ENCODE measurements around the gene PC.
A peak's percentile ranks its signal among the peaks of the same experiment; 100 is the strongest.

PC gene

GRCh38 chr11:66883016-66883965 is 74.9 kb downstream of the PC start:
- DNase-seq (ENCODE audit: low read depth in 2 of 2): peak in 1 of 2 experiments; percentile 16

DNA sequence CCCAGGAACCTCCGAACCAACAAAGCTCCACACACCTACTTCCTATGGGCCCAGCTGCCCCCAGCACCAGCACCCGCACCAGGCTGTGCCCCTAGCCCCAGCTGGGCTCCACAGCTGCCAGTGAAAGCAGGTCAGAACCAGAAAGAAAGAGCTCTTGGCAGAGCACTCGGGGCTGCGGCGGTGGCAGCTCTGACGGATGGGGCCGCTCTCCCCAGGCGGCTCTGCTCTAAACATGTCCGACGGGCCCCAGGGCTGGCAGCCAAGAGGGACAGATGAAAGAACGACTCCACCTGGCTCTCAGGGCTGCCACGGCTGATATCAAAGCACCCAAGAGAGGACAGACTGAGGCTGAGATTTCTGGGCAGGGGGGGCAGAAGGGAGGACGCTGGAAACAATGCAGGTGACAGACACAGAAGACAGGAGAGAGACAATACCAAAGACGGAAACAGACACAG is 75.6 kb downstream of the PC start:
- DNase-seq (ENCODE audit: low read depth in 2 of 2): no peak

DNA sequence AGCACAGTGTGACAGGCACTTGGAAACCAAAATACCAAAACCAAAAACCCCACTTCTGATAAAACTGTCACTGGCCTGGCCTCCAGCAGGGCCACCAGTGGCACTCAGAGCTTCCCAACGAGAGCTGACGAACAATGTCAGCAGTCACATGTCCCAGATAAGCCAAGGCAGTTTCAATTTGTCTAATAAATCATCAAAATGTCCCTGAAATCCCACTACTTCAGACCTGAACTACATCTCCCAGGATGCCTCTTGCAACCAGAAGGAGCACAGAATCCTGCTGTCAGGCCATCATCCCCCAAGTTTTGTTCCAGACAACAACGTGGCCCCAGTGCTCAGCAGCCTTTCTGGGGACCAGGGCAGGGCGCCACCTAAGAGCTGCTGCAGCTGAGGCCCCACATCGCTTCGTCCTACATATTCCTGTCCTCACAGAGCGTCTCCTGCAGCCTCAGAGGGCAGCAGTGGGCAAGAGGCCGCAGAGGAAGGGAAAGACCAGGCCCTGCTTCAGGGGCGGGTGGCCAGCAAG is 76.2 kb downstream of the PC start:
- DNase-seq (ENCODE audit: low read depth in 2 of 2): no peak

GRCh38 chr11:66881451-66881835 is 76.7 kb downstream of the PC start:
- no peak for DNase-seq (ENCODE audit: low read depth in 2 of 2)

DNA sequence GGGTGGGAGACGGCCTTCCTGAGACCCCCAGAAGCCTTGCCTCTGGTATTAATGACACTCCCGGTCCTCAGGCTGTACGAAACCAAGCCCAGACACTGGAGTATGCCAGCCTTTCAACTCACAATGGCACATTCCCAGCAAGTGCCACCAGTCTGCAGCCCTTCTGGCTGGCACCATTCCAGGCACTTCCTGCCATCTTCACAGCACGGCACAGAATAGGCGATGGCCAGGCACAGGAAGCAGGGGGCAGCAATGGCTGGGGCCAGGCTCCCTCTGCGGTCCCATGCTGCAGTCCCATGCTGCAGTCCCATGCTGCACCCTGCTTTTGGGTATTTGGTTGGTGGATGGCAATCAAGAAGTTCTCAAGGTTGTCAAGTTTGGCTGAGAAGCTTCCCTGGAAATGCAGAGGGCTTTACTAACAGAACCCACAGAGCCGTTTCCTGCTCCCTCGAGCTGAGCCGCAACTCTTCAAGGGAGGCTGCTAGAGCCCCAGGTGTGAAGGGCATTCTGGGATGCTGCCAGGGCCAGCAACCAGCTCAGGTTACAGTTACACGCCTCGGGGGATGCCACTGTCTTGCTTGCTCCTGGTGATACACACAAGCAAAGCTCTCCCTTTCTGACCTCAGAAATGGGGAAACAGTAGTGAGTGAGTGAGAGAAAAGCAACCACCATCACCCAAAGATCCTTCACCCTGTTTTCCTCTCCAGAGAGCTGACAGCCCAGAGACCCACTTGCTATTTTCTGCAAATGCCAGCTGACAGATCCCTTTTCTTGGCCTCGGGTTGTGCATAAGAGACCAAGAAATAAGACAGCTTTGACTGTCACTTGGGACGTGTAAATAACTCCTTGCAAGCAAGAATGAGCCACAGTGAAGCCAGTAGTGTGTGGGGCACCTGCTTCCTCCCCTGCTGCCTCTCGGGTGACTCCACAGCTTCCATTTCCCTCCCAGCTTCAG is 77.4 kb downstream of the PC start:
- DNase-seq (ENCODE audit: low read depth in 2 of 2): no peak

- no peak for DNase-seq (ENCODE audit: low read depth in 2 of 2)
Observed at GRCh38 chr11:66879999-66880398, 78.2 kb downstream of the PC start.

DNA sequence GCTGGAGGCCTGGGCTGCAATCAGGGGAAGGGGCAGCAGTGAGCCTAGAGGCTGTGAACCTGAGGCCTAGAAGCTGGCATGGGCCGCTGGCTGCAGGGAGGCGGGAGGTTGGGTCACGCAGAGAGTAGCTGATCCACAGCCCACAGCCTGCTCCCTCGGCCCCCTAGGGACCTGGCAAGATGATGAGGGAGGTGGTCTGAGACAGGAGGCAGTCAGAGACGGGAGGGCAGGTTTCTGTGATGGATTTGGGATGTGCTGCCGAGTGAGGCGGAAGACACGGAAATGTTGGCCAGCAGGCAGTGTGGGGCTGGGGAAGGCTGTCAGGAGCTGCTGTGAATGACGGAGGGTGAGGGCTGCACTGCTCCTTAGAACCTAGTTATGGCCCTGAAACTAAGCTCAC is 78.6 kb downstream of the PC start:
- no peak for DNase-seq (ENCODE audit: low read depth in 2 of 2)

- no peak for DNase-seq (ENCODE audit: low read depth in 2 of 2)
Observed at GRCh38 chr11:66879000-66879399, 79.2 kb downstream of the PC start.

GRCh38 chr11:66878474-66878873 is 79.7 kb downstream of the PC start:
- no peak for DNase-seq (ENCODE audit: low read depth in 2 of 2)

GRCh38 chr11:66877588-66878385 is 80.4 kb downstream of the PC start:
- DNase-seq (ENCODE audit: low read depth in 2 of 2): no peak

DNA sequence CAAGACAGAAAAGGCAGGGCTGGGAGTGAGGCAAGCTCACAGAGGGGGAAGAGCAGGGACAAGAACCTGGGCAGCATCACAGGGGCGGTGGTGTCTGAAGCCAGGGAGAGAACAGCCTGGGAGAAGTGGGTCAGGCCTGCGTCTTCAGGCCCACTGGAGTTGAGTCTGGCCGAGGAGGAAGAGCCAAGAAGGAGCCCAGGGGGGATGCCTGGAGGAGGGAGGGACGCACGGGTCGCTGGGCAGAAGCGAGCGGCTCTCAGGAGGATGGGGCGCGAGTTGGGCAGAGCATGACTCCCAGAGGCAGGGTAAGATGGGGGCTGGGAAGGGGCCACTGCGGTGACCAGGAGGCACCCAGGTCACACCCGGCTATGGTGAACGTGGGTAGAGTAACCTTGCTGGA is 82.8 kb downstream of the PC start:
- DNase-seq (ENCODE audit: low read depth in 2 of 2): no peak

GRCh38 chr11:66874232-66874631 is 84.0 kb downstream of the PC start:
- DNase-seq (ENCODE audit: low read depth in 2 of 2): no peak

DNA sequence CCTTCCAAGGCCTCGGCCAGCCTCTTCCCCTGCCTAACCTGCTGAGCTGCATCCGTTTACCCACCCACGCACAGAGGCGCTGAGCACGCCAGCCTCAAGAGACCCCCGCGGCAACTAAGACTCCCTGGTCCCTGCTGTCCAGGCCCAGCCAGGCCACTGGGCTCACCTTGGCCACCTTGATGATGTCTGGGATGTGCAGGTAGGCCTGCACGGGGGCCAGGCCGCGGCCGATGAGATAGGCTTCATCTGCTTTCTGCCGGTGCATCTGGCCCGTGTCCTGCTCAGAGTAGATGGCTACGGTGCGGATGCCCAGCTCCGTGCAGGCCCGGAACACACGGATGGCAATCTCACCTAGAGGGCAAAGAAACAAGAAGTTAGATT is 86.7 kb downstream of the PC start:
- no peak for DNase-seq (ENCODE audit: low read depth in 2 of 2)

- no peak for DNase-seq (ENCODE audit: low read depth in 2 of 2)
Observed at GRCh38 chr11:66870616-66871520, 87.3 kb downstream of the PC start.

DNA sequence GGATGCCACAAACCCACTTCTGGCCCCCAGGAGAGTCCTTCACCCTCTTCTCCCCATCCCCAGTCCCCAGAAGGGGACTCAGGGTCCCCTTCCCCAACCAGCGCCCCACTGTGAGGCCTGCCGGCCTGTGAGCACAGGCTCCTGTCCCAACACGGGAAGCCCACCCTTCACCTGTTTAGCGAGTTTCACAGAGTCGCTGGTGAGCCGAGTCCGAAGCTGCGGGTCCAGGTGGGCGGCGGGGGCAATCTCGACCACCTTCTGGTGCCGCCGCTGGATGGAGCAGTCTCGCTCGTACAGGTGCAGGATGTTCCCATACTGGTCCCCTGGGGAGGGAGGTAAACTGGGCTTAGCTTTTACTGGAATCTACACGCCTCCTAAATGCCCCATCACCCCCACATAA is 88.1 kb downstream of the PC start:
- no peak for DNase-seq (ENCODE audit: low read depth in 2 of 2)

- DNase-seq (ENCODE audit: low read depth in 2 of 2): no peak
Observed at GRCh38 chr11:66869567-66869870, 88.7 kb downstream of the PC start.

DNA sequence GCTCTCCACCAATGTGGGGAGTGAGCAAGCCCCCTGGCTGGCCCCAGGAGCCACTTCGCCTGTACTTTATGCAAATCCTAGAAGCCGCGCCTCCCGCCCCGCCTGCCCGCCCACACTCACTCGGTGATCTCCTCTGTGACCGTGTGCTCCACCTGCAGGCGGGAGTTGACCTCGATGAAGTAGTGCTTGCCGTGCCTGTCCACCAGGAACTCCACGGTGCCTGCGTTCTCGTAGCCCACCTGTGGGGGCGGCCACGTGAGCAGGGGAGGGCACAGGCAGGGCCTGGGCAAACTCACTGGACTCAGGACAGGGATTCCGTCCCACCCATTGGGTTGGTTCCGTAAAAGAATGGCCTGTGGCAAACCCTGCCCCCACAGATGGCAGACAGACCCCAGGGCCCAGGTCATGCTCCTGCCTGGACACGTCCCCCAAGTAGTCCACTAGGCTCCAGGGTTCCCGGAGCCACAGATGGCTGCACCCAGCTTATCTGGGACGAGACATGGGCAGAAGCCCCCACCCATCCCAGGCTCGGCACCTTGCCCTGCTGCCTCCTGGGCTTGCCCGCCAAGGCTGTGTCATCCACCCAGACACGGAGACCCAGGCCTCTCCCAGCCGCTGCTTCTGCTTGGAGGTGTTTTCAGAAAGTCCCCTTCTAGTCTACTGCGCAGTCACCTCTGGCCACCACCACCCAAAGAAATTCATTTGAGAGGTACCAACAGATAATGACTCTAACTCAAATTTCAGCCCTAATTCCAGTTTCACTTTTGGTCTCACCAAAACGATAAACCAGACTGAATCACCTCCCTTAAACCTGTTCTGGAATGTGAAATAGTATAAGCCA is 89.2 kb downstream of the PC start:
- no peak for DNase-seq (ENCODE audit: low read depth in 2 of 2)

- DNase-seq (ENCODE audit: low read depth in 2 of 2): no peak
Observed at GRCh38 chr11:66868082-66868725, 90.0 kb downstream of the PC start.

DNA sequence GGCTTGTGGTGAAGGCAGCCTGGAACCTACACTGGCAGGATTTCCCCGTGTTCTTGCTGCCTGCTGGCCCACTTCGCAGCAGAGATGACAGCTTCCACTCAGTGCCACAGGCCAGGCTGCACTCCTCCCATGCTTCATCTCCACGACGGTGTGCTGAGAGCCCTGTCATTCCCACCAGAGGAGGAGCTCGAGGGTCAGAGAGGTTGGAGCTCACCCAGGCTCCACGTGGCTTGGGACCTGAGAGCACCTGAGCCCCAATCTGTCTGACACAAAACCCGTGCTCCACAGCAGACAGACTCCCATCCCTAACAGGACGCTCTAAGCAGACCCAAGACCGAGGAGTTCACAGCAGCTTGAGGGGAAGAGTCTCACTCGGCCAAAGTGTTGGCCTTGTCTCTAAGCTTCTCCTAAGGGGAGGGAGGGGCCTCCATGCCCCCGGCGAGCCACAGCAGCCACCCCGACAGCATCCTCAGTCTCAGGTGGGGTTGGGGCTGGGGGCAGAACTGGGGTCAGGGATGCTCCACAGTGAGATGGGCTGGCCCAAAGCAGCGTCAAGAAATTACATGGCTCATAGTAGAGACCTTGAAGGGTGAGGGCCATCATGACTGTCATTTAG is 90.7 kb downstream of the PC start:
- no peak for DNase-seq (ENCODE audit: low read depth in 2 of 2)

All from fibroblast of skin of left quadriceps (primary cell).